WI38 (cell line): ENCODE measurements around the gene ISY1.
"Not testable (repeated sequence)": the region's sequence is repeated elsewhere in the genome, so short reads cannot be mapped to it uniquely, and the experiment has no call there.

ENCODE experiments used
- H3K4me3 ChIP-seq: 2 replicates; pipeline ENCODE4 v1.5.1; 2011; ENCODE audit warnings: low read depth, mild to moderate bottlenecking, control low read depth, low read length
- CTCF ChIP-seq: IDR thresholded peaks from 2 replicates; pipeline ENCODE4 v1.5.1; 2012; ENCODE audit warnings: low read depth, mild to moderate bottlenecking, control low read depth, low read length

Gene ISY1

GRCh38 chr3:129164500-129164899 is 3.6 kb upstream of the ISY1 start:
- H3K4me3 ChIP-seq = no peak overlapping the region
- no peak for TF ChIP-seq CTCF

GRCh38 chr3:129162729-129163579 is 2.1 kb upstream of the ISY1 start:
- TF ChIP-seq CTCF = peak; percentile 16; the same call in 1 of the 2 replicates
- no peak overlapping the region for H3K4me3 ChIP-seq

- no peak for TF ChIP-seq CTCF
- H3K4me3 ChIP-seq = peak overlapping the region; percentile 95
Observed at GRCh38 chr3:129161860-129162271, 1.0 kb upstream of the ISY1 start.

- TF ChIP-seq CTCF = no peak
- no peak overlapping the region for H3K4me3 ChIP-seq
Observed at GRCh38 chr3:129144786-129145185, 16.1 kb downstream of the ISY1 start.

- not testable (repeated sequence) for H3K4me3 ChIP-seq
Observed at GRCh38 chr3:129141011-129141410, 19.9 kb downstream of the ISY1 start.

GRCh38 chr3:129139911-129140310 is 21.0 kb downstream of the ISY1 start:
- no peak for TF ChIP-seq CTCF
- H3K4me3 ChIP-seq = no peak overlapping the region

- H3K4me3 ChIP-seq = not testable (repeated sequence)
Observed at GRCh38 chr3:129136275-129136674, 24.6 kb downstream of the ISY1 start.

GRCh38 chr3:129132097-129132866 is 28.6 kb downstream of the ISY1 start:
- no peak for TF ChIP-seq CTCF
- H3K4me3 ChIP-seq = no peak overlapping the region
